Measurements from ENCODE around the gene SLC17A1.

SLC17A1 gene, protein sequence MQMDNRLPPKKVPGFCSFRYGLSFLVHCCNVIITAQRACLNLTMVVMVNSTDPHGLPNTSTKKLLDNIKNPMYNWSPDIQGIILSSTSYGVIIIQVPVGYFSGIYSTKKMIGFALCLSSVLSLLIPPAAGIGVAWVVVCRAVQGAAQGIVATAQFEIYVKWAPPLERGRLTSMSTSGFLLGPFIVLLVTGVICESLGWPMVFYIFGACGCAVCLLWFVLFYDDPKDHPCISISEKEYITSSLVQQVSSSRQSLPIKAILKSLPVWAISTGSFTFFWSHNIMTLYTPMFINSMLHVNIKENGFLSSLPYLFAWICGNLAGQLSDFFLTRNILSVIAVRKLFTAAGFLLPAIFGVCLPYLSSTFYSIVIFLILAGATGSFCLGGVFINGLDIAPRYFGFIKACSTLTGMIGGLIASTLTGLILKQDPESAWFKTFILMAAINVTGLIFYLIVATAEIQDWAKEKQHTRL

DNA sequence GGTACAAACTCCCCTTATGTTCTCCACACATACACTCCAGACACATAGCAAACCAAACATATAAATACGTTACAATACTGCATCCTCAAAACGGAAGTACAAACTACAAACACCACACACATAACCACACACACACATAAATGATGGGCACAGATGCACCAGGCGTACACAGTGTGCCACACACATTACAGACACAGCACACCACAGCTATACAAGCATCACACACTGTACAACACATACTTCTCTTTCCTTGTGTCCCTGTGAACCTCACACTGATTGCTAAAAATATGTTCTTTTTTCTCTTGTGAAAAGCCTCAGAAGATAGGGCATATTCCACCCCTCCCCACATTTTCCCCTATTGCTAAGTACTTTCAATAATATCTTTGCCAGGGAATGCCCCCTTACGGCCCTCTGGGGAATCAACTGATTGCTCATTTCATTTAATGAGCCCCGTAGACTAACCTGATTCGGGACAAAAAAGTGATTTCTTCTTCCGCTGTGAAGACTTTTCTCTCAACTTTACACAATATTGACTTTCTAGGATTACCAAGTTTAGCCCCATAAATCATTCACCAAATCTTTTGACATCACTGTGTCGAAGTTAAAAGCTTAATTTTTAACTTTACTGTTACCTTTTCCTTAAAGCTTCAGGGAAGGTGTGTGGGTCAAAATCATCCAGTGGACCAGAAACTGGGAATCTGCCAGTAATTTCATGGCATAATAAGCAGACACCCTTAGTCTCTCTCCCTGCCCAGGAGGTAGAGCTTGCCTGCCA is at the start of gene SLC17A1:
Gene SLC17A1, minus strand, starts transcription at position 521 of the 775 bp plus-strand sequence. CDS start 1,495 bp downstream, outside the sequence.
- H2AFZ ChIP-seq (ENCODE audit: low read length, unreplicated experiment): no peak within 1 kb of the TSS
- no peaks in the 10 kb centered on the region for H3K4me1 ChIP-seq (ENCODE audit: control insufficient read depth, insufficient read depth, low read length, unreplicated experiment)
- peaks cover 76% of the 10 kb centered on the region for H3K27me3 ChIP-seq (ENCODE audit: insufficient read depth, low read length)
- H3K27ac ChIP-seq (ENCODE audit: low read depth, low read length): no peak within 1 kb of the TSS
- no peaks in the 10 kb centered on the region for H3K79me2 ChIP-seq (ENCODE audit: control insufficient read depth, insufficient read depth, low read length, unreplicated experiment)
- no peaks in the 10 kb centered on the region for H3K36me3 ChIP-seq (ENCODE audit: insufficient read depth, low read length)
- no peak within 1 kb of the TSS for H3K4me3 ChIP-seq (ENCODE audit: low read depth, low read length)

DNA sequence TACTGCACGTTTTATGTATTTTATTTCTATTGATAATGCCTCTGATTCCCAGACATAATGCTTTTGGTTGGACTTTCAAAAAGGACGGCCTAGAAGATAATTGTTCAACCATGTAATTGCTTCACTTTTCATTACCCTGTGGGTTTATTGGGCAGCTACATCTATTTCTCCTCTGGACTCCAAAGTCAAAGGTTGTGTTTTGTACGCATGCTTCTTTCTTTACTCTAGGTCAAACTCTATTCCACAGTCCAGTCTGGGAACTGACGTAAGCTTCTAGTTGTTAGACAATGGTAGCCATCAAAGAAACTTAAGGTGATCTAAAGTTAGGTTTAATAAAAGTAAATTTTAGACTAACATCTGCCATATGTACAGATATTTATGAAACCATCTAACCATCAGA is 48.7 kb upstream of the SLC17A1 start:
- H3K27me3 ChIP-seq (ENCODE audit: insufficient read depth, low read length): no peaks in the 10 kb centered on the region
- H3K4me1 ChIP-seq (ENCODE audit: control insufficient read depth, insufficient read depth, low read length, unreplicated experiment): peaks cover 18% of the 10 kb centered on the region
- H3K79me2 ChIP-seq (ENCODE audit: control insufficient read depth, insufficient read depth, low read length, unreplicated experiment): no peaks in the 10 kb centered on the region
- H3K36me3 ChIP-seq (ENCODE audit: insufficient read depth, low read length): no peaks in the 10 kb centered on the region
- H3K27ac ChIP-seq (ENCODE audit: low read depth, low read length): no peak overlapping the region
- H2AFZ ChIP-seq (ENCODE audit: low read length, unreplicated experiment): no peak overlapping the region
- no peak overlapping the region for H3K4me3 ChIP-seq (ENCODE audit: low read depth, low read length)

DNA sequence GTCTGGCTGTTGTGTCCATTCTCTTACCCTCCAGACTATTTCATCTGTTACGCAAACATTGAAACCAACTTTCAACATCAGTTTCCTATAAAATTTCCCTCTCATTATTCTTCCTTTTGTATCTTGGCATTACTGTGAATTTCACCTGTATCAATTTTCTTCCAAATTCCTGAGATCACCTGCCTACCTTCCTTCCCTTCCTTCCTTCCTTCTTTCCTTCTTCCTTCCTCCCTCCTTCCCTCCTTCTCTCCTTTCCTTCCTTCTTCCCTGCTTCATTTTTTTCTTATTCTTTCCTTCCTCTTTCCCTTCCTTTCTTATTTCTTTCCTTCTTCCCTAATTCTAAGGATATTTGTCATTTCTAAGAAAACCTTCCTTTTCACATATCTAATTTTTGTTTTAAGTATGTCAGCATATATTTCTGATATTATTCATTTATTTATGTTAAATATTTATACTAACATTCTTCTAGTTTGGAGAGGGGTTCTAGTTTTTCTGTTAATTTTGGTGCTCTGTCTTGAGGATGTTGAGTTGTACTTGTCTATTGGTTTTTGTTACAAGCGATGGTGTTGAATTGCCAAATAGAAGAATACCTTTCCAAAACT is 47.0 kb upstream of the SLC17A1 start:
- no peak overlapping the region for H3K4me3 ChIP-seq (ENCODE audit: low read depth, low read length)
- H3K4me1 ChIP-seq (ENCODE audit: control insufficient read depth, insufficient read depth, low read length, unreplicated experiment): peaks cover 9% of the 10 kb centered on the region
- peaks cover under 1% of the 10 kb centered on the region; the same call in 1 of the 2 replicates for H3K27me3 ChIP-seq (ENCODE audit: insufficient read depth, low read length)
- H3K79me2 ChIP-seq (ENCODE audit: control insufficient read depth, insufficient read depth, low read length, unreplicated experiment): no peaks in the 10 kb centered on the region
- no peak overlapping the region for H3K27ac ChIP-seq (ENCODE audit: low read depth, low read length)
- no peaks in the 10 kb centered on the region for H3K36me3 ChIP-seq (ENCODE audit: insufficient read depth, low read length)
- H2AFZ ChIP-seq (ENCODE audit: low read length, unreplicated experiment): no peak overlapping the region

DNA sequence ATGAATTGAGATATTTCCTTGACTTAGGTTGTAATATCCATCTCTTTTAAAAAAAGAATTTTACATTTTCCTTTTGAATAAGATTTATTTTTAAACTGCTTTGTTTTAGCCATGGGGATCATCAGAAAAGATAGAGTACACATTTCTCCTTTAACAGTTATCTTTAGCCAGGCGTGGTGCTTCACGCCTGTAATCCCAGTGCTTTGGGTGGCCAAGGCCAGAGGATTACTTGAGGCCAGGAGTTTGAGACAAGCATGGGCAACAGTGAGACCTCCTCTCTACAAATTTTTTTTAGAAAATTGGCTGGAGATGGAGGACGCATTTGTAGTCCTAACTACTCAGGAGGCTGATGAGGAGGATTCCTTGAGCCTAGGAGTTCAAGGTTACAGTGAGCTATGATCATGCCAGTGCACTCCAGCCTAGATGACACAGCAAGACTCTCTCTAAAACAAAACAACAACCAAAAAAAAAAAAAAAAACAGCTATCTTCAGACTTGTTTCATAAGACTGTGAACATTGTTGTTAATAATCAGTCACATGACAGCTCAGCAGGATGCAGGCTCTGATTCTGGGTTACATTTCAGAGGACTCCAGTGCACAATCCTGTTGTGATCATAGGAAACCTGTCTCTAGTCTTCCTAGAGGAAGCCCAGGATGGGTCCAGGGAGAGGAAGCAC is 44.2 kb upstream of the SLC17A1 start:
- H3K36me3 ChIP-seq (ENCODE audit: insufficient read depth, low read length): no peaks in the 10 kb centered on the region
- H3K27me3 ChIP-seq (ENCODE audit: insufficient read depth, low read length): peaks cover 11% of the 10 kb centered on the region; the same call in 1 of the 2 replicates
- no peaks in the 10 kb centered on the region for H3K79me2 ChIP-seq (ENCODE audit: control insufficient read depth, insufficient read depth, low read length, unreplicated experiment)
- H3K4me3 ChIP-seq (ENCODE audit: low read depth, low read length): no peak overlapping the region
- H2AFZ ChIP-seq (ENCODE audit: low read length, unreplicated experiment): no peak overlapping the region
- no peak overlapping the region for H3K27ac ChIP-seq (ENCODE audit: low read depth, low read length)
- H3K4me1 ChIP-seq (ENCODE audit: control insufficient read depth, insufficient read depth, low read length, unreplicated experiment): no peaks in the 10 kb centered on the region

DNA sequence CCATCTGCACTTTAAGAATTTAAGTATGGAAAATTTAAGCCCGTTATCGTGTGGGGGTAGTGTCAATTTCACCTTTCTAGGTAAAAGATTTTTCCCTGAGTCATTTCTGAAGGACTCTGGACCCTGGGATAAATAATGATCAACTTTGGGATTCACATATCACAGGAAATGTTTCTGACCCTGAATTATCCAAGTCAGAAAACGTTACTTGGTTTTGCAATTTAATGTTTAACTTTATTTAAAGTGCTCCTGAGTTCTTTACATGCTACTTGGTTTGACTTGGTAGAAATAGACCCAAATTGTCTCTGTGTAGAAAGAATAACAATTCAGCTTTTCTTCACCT is 43.7 kb upstream of the SLC17A1 start:
- Histone ChIP-seq H3K27ac (ENCODE audit: low read depth, low read length) (no peak overlapping the region), H3K4me3 (ENCODE audit: low read depth, low read length) (no peak overlapping the region), H2AFZ (ENCODE audit: low read length, unreplicated experiment) (no peak overlapping the region), H3K36me3 (ENCODE audit: insufficient read depth, low read length) (no peaks in the 10 kb centered on the region), H3K27me3 (ENCODE audit: insufficient read depth, low read length) (peaks cover 11% of the 10 kb centered on the region; the same call in 1 of the 2 replicates), H3K79me2 (ENCODE audit: control insufficient read depth, insufficient read depth, low read length, unreplicated experiment) (no peaks in the 10 kb centered on the region), H3K4me1 (ENCODE audit: control insufficient read depth, insufficient read depth, low read length, unreplicated experiment) (no peaks in the 10 kb centered on the region)

DNA sequence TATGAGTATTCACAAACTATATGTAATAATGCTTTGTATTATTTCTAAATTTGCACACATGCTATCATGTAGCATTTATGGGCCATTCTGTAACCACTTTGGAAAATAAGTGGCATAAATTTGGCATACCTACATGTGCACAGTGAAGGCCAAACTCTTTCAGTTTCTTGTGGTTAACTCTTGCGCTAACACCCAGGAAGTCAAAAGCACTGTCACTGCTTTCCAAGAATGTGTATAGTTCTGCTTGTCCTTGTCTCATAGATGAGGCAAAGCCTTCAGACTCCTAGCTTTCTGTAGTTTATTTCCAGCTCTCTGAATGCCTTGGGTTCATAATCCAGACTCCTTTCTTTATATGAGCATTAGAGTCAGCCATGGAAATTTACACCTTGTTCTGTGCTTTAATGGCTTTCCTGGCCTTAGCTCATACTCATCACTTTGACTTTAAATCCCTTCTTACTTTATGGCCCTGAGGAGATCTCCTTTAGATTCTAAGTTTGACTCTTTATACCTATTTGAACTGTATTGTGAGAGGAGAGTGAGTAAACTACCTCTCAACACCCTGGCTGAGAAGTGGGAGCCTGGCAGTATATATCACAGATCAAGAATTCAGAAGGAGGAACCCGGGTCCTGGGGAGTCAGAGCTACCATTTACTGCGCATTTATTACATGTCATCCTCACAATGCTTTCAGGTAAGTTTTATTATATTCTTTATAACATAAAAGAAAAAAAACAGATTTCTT is 43.1 kb upstream of the SLC17A1 start:
- no peaks in the 10 kb centered on the region for H3K79me2 ChIP-seq (ENCODE audit: control insufficient read depth, insufficient read depth, low read length, unreplicated experiment)
- no peak overlapping the region for H3K4me3 ChIP-seq (ENCODE audit: low read depth, low read length)
- H3K4me1 ChIP-seq (ENCODE audit: control insufficient read depth, insufficient read depth, low read length, unreplicated experiment): no peaks in the 10 kb centered on the region
- H3K27ac ChIP-seq (ENCODE audit: low read depth, low read length): no peak overlapping the region
- H3K27me3 ChIP-seq (ENCODE audit: insufficient read depth, low read length): peaks cover 11% of the 10 kb centered on the region; the same call in 1 of the 2 replicates
- no peak overlapping the region for H2AFZ ChIP-seq (ENCODE audit: low read length, unreplicated experiment)
- no peaks in the 10 kb centered on the region for H3K36me3 ChIP-seq (ENCODE audit: insufficient read depth, low read length)

DNA sequence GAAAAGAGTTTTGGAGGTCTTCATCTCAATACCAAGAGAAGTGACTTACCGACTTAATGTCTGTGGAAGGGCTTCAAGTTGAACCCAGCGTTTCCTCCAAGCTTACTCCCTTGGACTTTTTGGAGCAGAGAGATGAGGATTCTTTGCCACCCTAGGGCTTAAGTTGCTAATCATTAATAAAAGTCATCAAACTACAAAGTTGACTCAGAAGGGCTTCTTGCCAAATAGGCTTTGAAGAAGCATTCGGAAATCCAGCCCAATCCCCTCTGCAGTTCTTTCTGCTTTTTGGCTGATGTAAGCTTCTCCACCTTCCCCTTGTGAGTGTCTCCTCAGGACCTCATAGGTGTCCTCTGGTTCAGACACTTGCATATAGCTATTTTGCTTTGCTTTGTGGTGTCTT is 42.3 kb upstream of the SLC17A1 start, which contains the start of gene SLC17A3:
Gene SLC17A3, minus strand, starts transcription at position 126 of the 400 bp plus-strand sequence. CDS start 5,856 bp downstream, outside the sequence.
- Histone ChIP-seq H3K36me3 (ENCODE audit: insufficient read depth, low read length) (no peaks in the 10 kb centered on the region), H3K79me2 (ENCODE audit: control insufficient read depth, insufficient read depth, low read length, unreplicated experiment) (no peaks in the 10 kb centered on the region), H3K4me3 (ENCODE audit: low read depth, low read length) (no peak within 1 kb of the TSS), H3K4me1 (ENCODE audit: control insufficient read depth, insufficient read depth, low read length, unreplicated experiment) (no peaks in the 10 kb centered on the region), H2AFZ (ENCODE audit: low read length, unreplicated experiment) (no peak within 1 kb of the TSS), H3K27ac (ENCODE audit: low read depth, low read length) (no peak within 1 kb of the TSS), H3K27me3 (ENCODE audit: insufficient read depth, low read length) (peaks cover 11% of the 10 kb centered on the region; the same call in 1 of the 2 replicates)

DNA sequence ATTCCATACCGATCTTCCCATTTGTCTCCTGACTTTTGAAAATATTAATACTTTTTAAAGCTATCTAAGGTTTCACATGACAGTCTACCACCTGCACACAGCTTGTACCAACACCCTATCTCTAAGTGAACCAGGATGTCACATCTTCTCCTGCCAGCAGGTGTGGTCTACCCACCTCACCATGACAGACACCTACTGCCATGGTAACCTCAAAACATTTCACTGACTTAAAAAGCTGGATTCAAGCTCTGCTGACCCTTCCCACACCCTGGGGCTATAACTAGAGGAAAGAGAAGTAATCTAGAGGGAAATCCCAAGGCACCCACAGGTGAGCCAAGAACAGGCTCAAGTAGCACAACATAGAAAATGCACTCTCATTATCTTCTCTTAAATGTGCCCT is 41.0 kb upstream of the SLC17A1 start:
- Histone ChIP-seq H3K27ac (ENCODE audit: low read depth, low read length) (no peak overlapping the region), H3K4me1 (ENCODE audit: control insufficient read depth, insufficient read depth, low read length, unreplicated experiment) (no peaks in the 10 kb centered on the region), H2AFZ (ENCODE audit: low read length, unreplicated experiment) (no peak overlapping the region), H3K36me3 (ENCODE audit: insufficient read depth, low read length) (no peaks in the 10 kb centered on the region), H3K79me2 (ENCODE audit: control insufficient read depth, insufficient read depth, low read length, unreplicated experiment) (no peaks in the 10 kb centered on the region), H3K4me3 (ENCODE audit: low read depth, low read length) (no peak overlapping the region), H3K27me3 (ENCODE audit: insufficient read depth, low read length) (peaks cover 19% of the 10 kb centered on the region)

DNA sequence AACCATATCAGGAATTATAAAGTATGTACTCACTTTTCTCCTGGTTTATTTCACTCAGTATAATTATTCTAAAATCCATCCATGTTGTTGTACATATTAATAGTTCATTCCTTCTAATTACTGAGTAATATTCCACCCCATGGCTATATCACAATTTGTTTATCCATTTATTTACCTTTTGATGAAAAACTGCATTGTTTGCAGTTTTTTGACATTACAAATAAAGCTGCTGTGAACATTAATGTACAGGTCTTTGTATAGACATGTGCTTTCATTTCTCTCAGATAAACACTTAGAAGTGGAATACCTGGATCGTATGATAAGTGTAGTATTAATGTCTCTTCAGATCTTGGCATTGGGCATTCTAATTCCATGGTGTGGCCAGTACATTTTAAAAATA is 38.0 kb upstream of the SLC17A1 start:
- no peaks in the 10 kb centered on the region for H3K79me2 ChIP-seq (ENCODE audit: control insufficient read depth, insufficient read depth, low read length, unreplicated experiment)
- no peak overlapping the region for H3K27ac ChIP-seq (ENCODE audit: low read depth, low read length)
- no peaks in the 10 kb centered on the region for H3K4me1 ChIP-seq (ENCODE audit: control insufficient read depth, insufficient read depth, low read length, unreplicated experiment)
- no peak overlapping the region for H3K4me3 ChIP-seq (ENCODE audit: low read depth, low read length)
- H3K27me3 ChIP-seq (ENCODE audit: insufficient read depth, low read length): peaks cover 36% of the 10 kb centered on the region
- H3K36me3 ChIP-seq (ENCODE audit: insufficient read depth, low read length): no peaks in the 10 kb centered on the region
- no peak overlapping the region for H2AFZ ChIP-seq (ENCODE audit: low read length, unreplicated experiment)

Data from ACC112 (cell line).